GM19351 (cell line): ENCODE results near the gene TEX264.
A peak's percentile ranks its signal among the peaks of the same experiment; 100 is the strongest.
"Not testable (repeated sequence)": the region's sequence is repeated elsewhere in the genome, so short reads cannot be mapped to it uniquely, and the experiment has no call there.

Experiments
- ATAC-seq: cut with Tn5 transposase; IDR thresholded peaks from one replicate; pipeline ENCODE4 v1.9.1; 2021; ENCODE audit warnings: mild to moderate bottlenecking, moderate library complexity; ENCODE audit not compliant: unreplicated experiment

TEX264 gene

GRCh38 chr3:51670823-51671733 lies at the start of gene TEX264:
Gene TEX264 (plus strand): TSS chr3:51671252. CDS start chr3:51674305, 3,053 bp downstream.
- ATAC-seq = peak; percentile 72

- ATAC-seq = no peak
Measured at GRCh38 chr3:51622413-51622812, 48.6 kb upstream of the TEX264 start.

GRCh38 chr3:51622868-51623267 lies 48.2 kb upstream of the TEX264 start:
- no peak for ATAC-seq

GRCh38 chr3:51630513-51630912 lies 40.5 kb upstream of the TEX264 start:
- ATAC-seq = no peak

GRCh38 chr3:51637144-51637940 lies 33.7 kb upstream of the TEX264 start:
- no peak for ATAC-seq

GRCh38 chr3:51637941-51638471 lies 33.0 kb upstream of the TEX264 start:
- peak; percentile 76 for ATAC-seq

GRCh38 chr3:51642462-51642861 lies 28.6 kb upstream of the TEX264 start:
- ATAC-seq = no peak

- ATAC-seq = no peak
Measured at GRCh38 chr3:51646091-51646490, 25.0 kb upstream of the TEX264 start.

GRCh38 chr3:51652103-51652502 lies 18.9 kb upstream of the TEX264 start:
- ATAC-seq = not testable (repeated sequence)

- ATAC-seq = not testable (repeated sequence)
Measured at GRCh38 chr3:51653409-51653808, 17.6 kb upstream of the TEX264 start.

- no peak for ATAC-seq
Measured at GRCh38 chr3:51657234-51657633, 13.8 kb upstream of the TEX264 start.

- no peak for ATAC-seq
Measured at GRCh38 chr3:51659942-51660341, 11.1 kb upstream of the TEX264 start.

- no peak for ATAC-seq
Measured at GRCh38 chr3:51662456-51662855, 8.6 kb upstream of the TEX264 start.

- ATAC-seq = no peak
Measured at GRCh38 chr3:51668756-51669155, 2.3 kb upstream of the TEX264 start.

- peak; percentile 27 for ATAC-seq
Measured at GRCh38 chr3:51669241-51670052, 1.6 kb upstream of the TEX264 start.

- no peak for ATAC-seq
Measured at GRCh38 chr3:51670053-51670822, 814 bp upstream of the TEX264 start.

- ATAC-seq = peak; percentile 47
Measured at GRCh38 chr3:51671734-51672475, 853 bp downstream of the TEX264 start.

GRCh38 chr3:51673181-51673801 lies 2.2 kb downstream of the TEX264 start:
- ATAC-seq = no peak
